ENCODE data around the gene ROMO1. TPM values are rescaled to one million over a fixed set of nuclear protein-coding genes. Genes with fewer than 3 reads are reported as not detected.
A peak's percentile ranks its signal among the peaks of the same experiment; 100 is the strongest.

The ROMO1 gene
- total and polyA plus RNA-seq, 11 donors, result 120 to 591 (median 177) TPM

DNA sequence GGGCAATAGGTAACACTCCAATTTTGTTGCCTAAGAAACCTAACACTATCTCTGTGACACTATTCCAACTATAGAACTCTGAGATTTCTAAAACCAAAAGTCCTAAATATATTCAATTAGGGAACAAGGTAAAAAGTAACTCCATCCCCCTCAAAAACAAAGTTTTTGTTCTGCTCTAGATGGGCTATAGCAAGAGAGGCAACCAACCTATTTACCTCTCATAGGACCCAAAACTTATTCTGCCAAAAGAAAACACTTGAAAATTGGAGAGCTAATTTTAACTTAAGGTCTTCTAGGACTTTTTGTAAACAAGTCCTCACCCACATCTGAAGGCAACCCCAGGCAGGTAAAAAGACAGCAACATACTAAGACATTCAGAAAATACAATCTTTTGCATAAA is 35.2 kb downstream of the ROMO1 start:
- DNase-seq, result no peak
- no peaks in the 10 kb centered on the region for H3K9me3 ChIP-seq
- no peaks in the 10 kb centered on the region for H3K27me3 ChIP-seq
- H3K4me1 ChIP-seq, result peaks cover 29 to 100% (median 83%) of the 10 kb centered on the region in 12 donors
- intact Hi-C loops (cut with DNase I), result loop anchor here in 4 of 10 donors (2.0 to 10.0 kb wide), 2 partner anchors 26 to 150 kb away; no protein-coding TSS in a partner anchor
- TF ChIP-seq, protein P1, sequence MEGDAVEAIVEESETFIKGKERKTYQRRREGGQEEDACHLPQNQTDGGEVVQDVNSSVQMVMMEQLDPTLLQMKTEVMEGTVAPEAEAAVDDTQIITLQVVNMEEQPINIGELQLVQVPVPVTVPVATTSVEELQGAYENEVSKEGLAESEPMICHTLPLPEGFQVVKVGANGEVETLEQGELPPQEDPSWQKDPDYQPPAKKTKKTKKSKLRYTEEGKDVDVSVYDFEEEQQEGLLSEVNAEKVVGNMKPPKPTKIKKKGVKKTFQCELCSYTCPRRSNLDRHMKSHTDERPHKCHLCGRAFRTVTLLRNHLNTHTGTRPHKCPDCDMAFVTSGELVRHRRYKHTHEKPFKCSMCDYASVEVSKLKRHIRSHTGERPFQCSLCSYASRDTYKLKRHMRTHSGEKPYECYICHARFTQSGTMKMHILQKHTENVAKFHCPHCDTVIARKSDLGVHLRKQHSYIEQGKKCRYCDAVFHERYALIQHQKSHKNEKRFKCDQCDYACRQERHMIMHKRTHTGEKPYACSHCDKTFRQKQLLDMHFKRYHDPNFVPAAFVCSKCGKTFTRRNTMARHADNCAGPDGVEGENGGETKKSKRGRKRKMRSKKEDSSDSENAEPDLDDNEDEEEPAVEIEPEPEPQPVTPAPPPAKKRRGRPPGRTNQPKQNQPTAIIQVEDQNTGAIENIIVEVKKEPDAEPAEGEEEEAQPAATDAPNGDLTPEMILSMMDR (IDR thresholded peaks at IDR 0.05), result no peak
- no peak for TF ChIP-seq POLR2A (IDR thresholded peaks at IDR 0.05)
- no peak for ATAC-seq
- H3K4me3 ChIP-seq, result no peak overlapping the region
- peak overlapping the region in 1 of 12 donors; percentile 28 for H3K27ac ChIP-seq
- peaks cover 0 to 100% (median 100%) of the 10 kb centered on the region in 9 donors for H3K36me3 ChIP-seq

DNA sequence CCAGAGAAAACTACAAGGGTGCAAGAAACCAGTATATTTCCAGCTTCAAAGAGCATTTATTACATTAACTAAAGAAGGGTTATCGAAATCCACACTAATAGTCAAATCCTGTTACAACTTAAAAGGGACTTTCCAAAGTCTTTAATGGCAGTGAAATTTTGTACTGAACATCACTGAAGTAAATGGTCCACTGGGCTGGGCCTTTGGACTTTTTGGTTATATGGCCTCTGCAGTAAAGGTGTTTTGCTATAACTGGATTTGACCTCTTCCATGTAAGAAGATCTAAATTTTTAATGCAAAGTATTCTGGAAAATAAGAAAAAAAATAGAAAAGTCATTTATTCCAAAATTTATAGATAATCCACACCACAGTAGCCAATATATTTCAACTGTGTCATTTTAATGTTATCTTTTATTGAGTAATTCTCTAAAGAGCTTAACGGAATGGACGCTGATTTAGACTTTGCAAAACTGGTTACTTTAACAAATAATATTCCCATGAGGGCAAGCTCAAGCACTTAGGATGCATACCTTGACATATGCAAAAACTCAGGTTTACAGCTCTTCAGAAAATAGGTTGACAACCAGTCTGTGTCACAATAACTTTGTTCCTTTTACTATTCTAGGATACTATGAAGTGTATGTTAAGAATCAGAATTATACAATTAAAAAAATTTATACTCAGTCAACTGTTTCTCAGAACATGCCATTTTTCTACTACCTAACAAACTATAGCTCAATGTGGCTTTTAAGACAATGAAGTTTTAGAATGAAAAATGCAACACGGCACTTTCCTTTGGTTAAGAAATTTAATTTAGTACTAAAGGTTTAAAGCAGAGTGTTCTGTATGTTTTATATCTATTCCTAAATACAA is 35.8 kb downstream of the ROMO1 start:
- intact Hi-C loops (cut with DNase I), result loop anchor here in 5 of 10 donors (2.0 to 10.0 kb wide), 3 partner anchors 26 to 150 kb away; no protein-coding TSS in a partner anchor
- H3K36me3 ChIP-seq, result peaks cover 0 to 100% (median 100%) of the 10 kb centered on the region in 9 donors
- H3K4me1 ChIP-seq, result peaks cover 29 to 100% (median 84%) of the 10 kb centered on the region in 12 donors
- no peak for ATAC-seq
- TF ChIP-seq, protein P1 (IDR thresholded peaks at IDR 0.05), result no peak
- TF ChIP-seq POLR2A (IDR thresholded peaks at IDR 0.05), result no peak
- 46 to 62% (median 53%) methylated on average over 4 of the region's 4 CpGs for WGBS, 4 donors
- H3K27me3 ChIP-seq, result no peaks in the 10 kb centered on the region
- DNase-seq, result no peak
- no peaks in the 10 kb centered on the region for H3K9me3 ChIP-seq
- peak overlapping the region in 1 of 12 donors; percentile 28 for H3K27ac ChIP-seq
- H3K4me3 ChIP-seq, result peak overlapping the region in 1 of 12 donors; percentile 8

DNA sequence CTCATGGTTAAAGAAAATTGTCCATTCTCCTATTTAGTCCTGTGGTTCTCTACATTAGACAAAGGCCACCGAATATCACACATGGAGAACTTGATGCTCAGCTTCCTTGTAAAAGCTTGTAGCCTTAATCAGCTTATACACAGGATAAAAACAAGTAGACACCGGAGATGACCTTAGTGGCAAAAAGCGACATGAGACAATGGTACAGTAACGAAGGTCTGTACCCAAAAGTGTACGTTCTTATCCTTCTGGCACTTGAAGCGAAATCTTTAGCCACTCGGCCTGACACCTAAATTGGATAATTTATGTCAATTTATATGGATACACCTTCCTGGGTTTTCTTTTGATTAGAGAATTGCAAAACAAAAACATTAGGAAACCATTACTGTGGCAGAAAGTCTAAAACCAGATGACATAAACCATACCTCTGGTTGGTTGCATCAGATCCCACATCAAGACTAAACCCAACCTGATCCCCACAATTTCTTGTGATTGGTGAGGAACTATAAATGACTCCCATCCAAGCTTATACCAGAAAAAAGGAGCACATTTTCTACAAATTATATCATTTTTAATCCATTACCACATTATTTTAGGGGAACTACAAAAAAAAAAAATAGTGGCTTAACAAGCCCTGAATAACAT is 36.7 kb downstream of the ROMO1 start:
- intact Hi-C loops (cut with DNase I), result loop anchor here in 5 of 10 donors (2.0 to 10.0 kb wide), 3 partner anchors 27 to 149 kb away; no protein-coding TSS in a partner anchor
- TF ChIP-seq, protein P1 (IDR thresholded peaks at IDR 0.05), result no peak
- no peak for TF ChIP-seq POLR2A (IDR thresholded peaks at IDR 0.05)
- H3K4me1 ChIP-seq, result peaks cover 29 to 98% (median 80%) of the 10 kb centered on the region in 12 donors
- WGBS, 4 donors, result 21 to 32% (median 29%) methylated on average over 7 of the region's 7 CpGs
- no peak for ATAC-seq
- DNase-seq, result no peak
- peak overlapping the region in 4 of 12 donors; percentile 3 to 16 (median 8) for H3K4me3 ChIP-seq
- H3K27me3 ChIP-seq, result no peaks in the 10 kb centered on the region
- peaks cover 0 to 100% (median 97%) of the 10 kb centered on the region in 9 donors for H3K36me3 ChIP-seq
- H3K9me3 ChIP-seq, result no peaks in the 10 kb centered on the region
- H3K27ac ChIP-seq, result peak overlapping the region in 1 of 12 donors; percentile 19
